ENCODE data around the gene PYGL.

The PYGL gene

DNA sequence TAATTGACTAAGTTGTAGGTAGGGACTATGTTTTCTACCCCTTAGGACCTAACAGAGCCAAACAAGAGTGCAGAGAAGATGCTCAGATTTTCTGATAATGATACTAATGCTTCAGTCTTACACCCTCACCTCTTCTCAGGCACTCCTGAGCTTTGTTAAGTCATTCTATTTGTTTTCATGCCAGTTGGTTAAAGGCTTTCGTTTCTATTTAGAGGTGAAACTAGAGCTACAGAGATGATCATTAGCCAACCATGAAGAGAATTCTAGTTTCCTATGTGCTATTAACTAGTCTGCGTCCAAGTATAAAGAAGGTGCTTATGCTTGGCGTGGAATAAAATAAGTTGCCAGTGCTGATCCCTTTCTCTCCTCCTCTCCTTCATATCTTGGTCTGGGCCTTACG, 34.6 kb upstream of the PYGL start:
- H3K27me3 ChIP-seq (replicated peaks) = no peaks in the 10 kb centered on the region
- in situ Hi-C loops (cut with HindIII; ENCODE audit: low pct_ligation_motif_present, low sequenced_read_pairs) = no loop called here

DNA sequence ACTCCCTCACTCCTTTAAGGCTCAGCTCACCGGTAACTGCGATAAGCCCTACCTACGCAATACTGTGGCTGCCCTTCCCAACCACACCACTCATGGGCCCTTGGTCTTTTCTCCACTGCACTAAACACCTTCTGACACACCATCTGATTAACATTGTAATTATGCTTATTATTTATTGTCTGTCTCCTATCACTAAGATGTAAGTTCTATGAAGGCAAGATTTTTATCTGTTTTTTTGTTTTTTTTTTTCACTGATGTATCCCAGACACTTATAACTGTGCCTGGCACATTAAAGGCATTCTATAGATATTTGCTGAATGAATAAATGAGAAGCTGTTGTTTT, 34.2 kb upstream of the PYGL start:
- in situ Hi-C loops (cut with HindIII; ENCODE audit: low pct_ligation_motif_present, low sequenced_read_pairs) = no loop called here
- no peak overlapping the region for H3K4me3 ChIP-seq (ENCODE audit: low read depth, low read length)
- TF ChIP-seq, protein P1, sequence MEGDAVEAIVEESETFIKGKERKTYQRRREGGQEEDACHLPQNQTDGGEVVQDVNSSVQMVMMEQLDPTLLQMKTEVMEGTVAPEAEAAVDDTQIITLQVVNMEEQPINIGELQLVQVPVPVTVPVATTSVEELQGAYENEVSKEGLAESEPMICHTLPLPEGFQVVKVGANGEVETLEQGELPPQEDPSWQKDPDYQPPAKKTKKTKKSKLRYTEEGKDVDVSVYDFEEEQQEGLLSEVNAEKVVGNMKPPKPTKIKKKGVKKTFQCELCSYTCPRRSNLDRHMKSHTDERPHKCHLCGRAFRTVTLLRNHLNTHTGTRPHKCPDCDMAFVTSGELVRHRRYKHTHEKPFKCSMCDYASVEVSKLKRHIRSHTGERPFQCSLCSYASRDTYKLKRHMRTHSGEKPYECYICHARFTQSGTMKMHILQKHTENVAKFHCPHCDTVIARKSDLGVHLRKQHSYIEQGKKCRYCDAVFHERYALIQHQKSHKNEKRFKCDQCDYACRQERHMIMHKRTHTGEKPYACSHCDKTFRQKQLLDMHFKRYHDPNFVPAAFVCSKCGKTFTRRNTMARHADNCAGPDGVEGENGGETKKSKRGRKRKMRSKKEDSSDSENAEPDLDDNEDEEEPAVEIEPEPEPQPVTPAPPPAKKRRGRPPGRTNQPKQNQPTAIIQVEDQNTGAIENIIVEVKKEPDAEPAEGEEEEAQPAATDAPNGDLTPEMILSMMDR (IDR thresholded peaks at IDR 0.05; ENCODE audit: low read depth, low read length, missing control alignments) = no peak
- no peaks in the 10 kb centered on the region for H3K36me3 ChIP-seq (replicated peaks)
- no peak overlapping the region for H3K27ac ChIP-seq
- H3K27me3 ChIP-seq (replicated peaks) = no peaks in the 10 kb centered on the region
- no peak for DNase-seq

More for the DNA sequence above, 34.6 kb upstream of the PYGL start:
- no peak overlapping the region for H3K27ac ChIP-seq
- H3K36me3 ChIP-seq (replicated peaks) = no peaks in the 10 kb centered on the region
- no peak for DNase-seq
- TF ChIP-seq, protein P1 (IDR thresholded peaks at IDR 0.05; ENCODE audit: low read depth, low read length, missing control alignments) = no peak
- H3K4me3 ChIP-seq (ENCODE audit: low read depth, low read length) = no peak overlapping the region

DNA sequence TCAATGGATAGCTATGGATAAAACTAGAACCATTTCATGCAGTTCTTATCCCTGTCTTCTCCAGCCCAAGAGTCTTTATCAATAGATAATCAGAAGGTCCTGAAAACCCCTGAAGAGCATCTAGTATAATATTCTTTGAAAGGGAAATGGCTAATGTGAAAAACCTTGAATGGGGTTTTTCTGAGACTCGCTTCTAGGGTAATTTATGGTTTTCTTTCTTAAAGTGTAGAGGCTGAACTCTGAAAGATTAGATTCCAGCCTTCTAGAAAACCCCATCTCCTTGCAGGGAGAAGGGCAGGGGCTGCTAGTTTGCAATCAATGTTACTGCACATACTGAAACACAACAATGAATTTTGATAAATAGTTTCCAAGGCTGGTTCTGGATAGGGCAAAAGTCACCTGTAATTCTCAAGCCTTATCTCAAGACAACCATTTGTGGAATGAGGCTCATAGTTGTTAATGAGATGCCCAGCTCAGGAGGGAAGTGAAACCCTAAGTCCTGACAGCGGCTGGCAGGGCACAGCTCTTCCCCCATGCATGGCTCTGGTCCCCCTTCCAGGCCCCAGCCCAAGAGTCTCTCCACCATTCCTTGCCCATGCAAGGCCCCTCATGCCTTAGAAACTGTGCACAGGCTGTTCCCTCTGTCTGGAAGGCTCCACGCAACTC, 33.7 kb upstream of the PYGL start:
- Histone ChIP-seq H3K27me3 (replicated peaks) (no peaks in the 10 kb centered on the region), H3K27ac (no peak overlapping the region), H3K4me3 (ENCODE audit: low read depth, low read length) (no peak overlapping the region), H3K36me3 (replicated peaks) (no peaks in the 10 kb centered on the region)
- TF ChIP-seq, protein P1 (IDR thresholded peaks at IDR 0.05; ENCODE audit: low read depth, low read length, missing control alignments) = no peak
- in situ Hi-C loops (cut with HindIII; ENCODE audit: low pct_ligation_motif_present, low sequenced_read_pairs) = no loop called here
- no peak for DNase-seq

DNA sequence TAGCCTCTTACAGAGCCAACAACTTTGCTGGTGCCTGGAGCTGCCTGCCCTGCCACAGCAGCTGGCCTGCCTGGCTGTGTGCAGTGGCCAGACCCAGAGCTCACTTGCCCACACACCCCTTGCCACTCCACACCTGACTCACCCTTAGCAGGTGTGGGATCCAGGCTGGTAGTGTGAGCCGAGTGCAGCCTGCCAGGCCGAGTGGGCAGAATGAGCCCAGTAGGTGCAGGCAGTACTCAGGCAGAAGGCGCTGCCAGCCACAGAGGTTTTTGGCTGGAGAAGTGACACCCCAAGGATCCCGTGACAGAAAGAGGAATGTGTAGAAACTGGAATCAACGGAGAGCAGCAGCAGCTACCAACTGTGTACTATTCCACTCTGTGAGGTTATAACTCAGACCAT, 29.8 kb upstream of the PYGL start:
- Histone ChIP-seq H3K27me3 (replicated peaks) (no peaks in the 10 kb centered on the region), H3K36me3 (replicated peaks) (no peaks in the 10 kb centered on the region), H3K27ac (no peak overlapping the region), H3K4me3 (ENCODE audit: low read depth, low read length) (no peak overlapping the region)
- TF ChIP-seq, protein P1 (IDR thresholded peaks at IDR 0.05; ENCODE audit: low read depth, low read length, missing control alignments) = no peak
- in situ Hi-C loops (cut with HindIII; ENCODE audit: low pct_ligation_motif_present, low sequenced_read_pairs) = no loop called here
- DNase-seq = no peak

DNA sequence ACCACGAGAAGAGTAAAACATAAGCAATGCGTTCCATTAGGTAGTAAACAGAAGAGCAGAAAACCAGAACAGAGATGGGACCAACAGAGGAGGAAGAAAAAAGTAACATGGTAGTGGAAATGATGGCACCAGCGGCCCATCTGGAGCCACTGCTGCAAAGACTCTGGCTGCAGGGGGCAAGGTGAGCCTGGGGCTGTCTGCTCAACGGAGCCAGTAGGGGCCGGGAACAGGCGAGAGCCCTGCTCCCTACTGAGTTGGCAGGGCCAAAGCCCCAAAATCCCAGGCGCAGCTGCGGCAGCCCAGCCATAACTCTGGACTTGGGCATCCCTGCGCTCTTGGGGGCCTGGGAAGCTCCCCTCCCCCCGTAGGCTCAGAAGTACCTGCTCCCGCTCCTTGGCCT, 28.5 kb upstream of the PYGL start:
- Histone ChIP-seq H3K36me3 (replicated peaks) (no peaks in the 10 kb centered on the region), H3K4me3 (ENCODE audit: low read depth, low read length) (no peak overlapping the region), H3K27ac (no peak overlapping the region), H3K27me3 (replicated peaks) (no peaks in the 10 kb centered on the region)
- no peak for DNase-seq
- in situ Hi-C loops (cut with HindIII; ENCODE audit: low pct_ligation_motif_present, low sequenced_read_pairs) = no loop called here
- TF ChIP-seq, protein P1 (IDR thresholded peaks at IDR 0.05; ENCODE audit: low read depth, low read length, missing control alignments) = no peak
